CD4-positive, alpha-beta T cell (primary cell): ENCODE results near the gene CARD10. TPM values are rescaled to one million over a fixed set of nuclear protein-coding genes. Genes with fewer than 3 reads are reported as not detected.

ENCODE experiments used
- ATAC-seq: fragments of 200-7000 bp; cut with Tn5 transposase; one replicate; pipeline ENCODE4 v1.10.0; 2022; ENCODE audit warnings: mild to moderate bottlenecking; ENCODE audit not compliant: poor library complexity
- CTCF ChIA-PET: fragments of 350-600 bp; sonication (Branson Sonifier 250); formaldehyde crosslinking; loops from one replicate; lab custom pipeline; 2021; ENCODE audit warnings: antibody characterized with exemption, inconsistent platforms; lab: Charles Lee
- POLR2A ChIA-PET: fragments of 350-600 bp; sonication (Branson Sonifier 250); formaldehyde crosslinking; loops from one replicate; lab custom pipeline; 2021; ENCODE audit warnings: antibody characterized with exemption, inconsistent platforms; lab: Charles Lee
- DNase-seq, 14 experiments: peaks; one replicate each; pipeline ENCODE4 v3.0.0-alpha.2; 2013 to 2020; ENCODE audit warnings: mixed read lengths in 2 of 14
- H3K27ac ChIP-seq, 2 donors: one replicate each; pipeline versions ENCODE4 v1.5.1 to v1.7.0; 2013; ENCODE audit warnings: low read length in 2 of 2, low read depth in 1 of 2, mild to moderate bottlenecking in 1 of 2
- H3K27me3 ChIP-seq, 2 experiments: 1 replicate in 1 of 2; 2 replicates in 1 of 2; pipeline versions ENCODE4 v1.6.1 to v1.7.0; 2013; ENCODE audit warnings: low read length in 2 of 2, control low read depth in 1 of 2, mild to moderate bottlenecking in 1 of 2, moderate library complexity in 1 of 2; ENCODE audit not compliant: insufficient read depth in 2 of 2, control insufficient read depth in 1 of 2
- H3K36me3 ChIP-seq: one replicate; pipeline ENCODE4 v1.6.1; 2013; ENCODE audit warnings: low read length, control low read depth; ENCODE audit not compliant: insufficient read depth
- H3K4me1 ChIP-seq: one replicate; pipeline ENCODE4 v1.6.1; 2013; ENCODE audit warnings: low read length, control low read depth; ENCODE audit not compliant: insufficient read depth
- H3K4me3 ChIP-seq: one replicate; pipeline ENCODE4 v1.5.1; 2013; ENCODE audit warnings: mild to moderate bottlenecking, low read length, moderate library complexity
- H3K9me3 ChIP-seq, 2 experiments: 1 replicate in 1 of 2; 2 replicates in 1 of 2; pipeline versions ENCODE4 v1.6.1 to v1.7.0; 2013; ENCODE audit warnings: low read length in 2 of 2, mild to moderate bottlenecking in 2 of 2, control low read depth in 1 of 2, moderate library complexity in 1 of 2; ENCODE audit not compliant: control insufficient read depth in 1 of 2, insufficient read depth in 1 of 2
- H3K27ac Mint-ChIP-seq: one replicate; pipeline ENCODE4 v1.8.0; 2020; ENCODE audit warnings: mixed read lengths
- H3K27me3 Mint-ChIP-seq: one replicate; pipeline ENCODE4 v1.8.0; 2021; ENCODE audit warnings: mixed read lengths
- H3K36me3 Mint-ChIP-seq: one replicate; pipeline ENCODE4 v1.8.0; 2021; ENCODE audit warnings: low read depth, mixed read lengths
- H3K4me1 Mint-ChIP-seq: one replicate; pipeline ENCODE4 v1.8.0; 2021; ENCODE audit warnings: low read depth, mixed read lengths
- H3K4me3 Mint-ChIP-seq: one replicate; pipeline ENCODE4 v1.8.0; 2020; ENCODE audit warnings: mild to moderate bottlenecking, mixed read lengths
- H3K9me3 Mint-ChIP-seq: one replicate; pipeline ENCODE4 v1.8.0; 2020; ENCODE audit warnings: mixed read lengths
- intact Hi-C, 2 experiments: fragments of 100-400 bp; cut with DNase I in 1 of 2; cut with micrococcal nuclease in 1 of 2; formaldehyde crosslinking; loops; one replicate each; pipeline versions ENCODE4 v1.15.1 to v1.9.0; 2023 to 2025; cut with DNase I, micrococcal nuclease
- total RNA-seq, 174 experiments: library from RNA in 2 of 174; stranded (reverse) in 2 of 174; gene quantifications; one replicate each; pipeline ENCODE4 v1.2.3 and lab custom pipeline; 2021 to 2026
- TF ChIP-seq, protein P1 (sequence below): fragments of 200-600 bp; IDR thresholded peaks from one replicate; pipeline ENCODE4 v1.8.0; 2022; ENCODE audit warnings: antibody characterized with exemption, mild to moderate bottlenecking

Gene CARD10
- total RNA-seq, 2 experiments from 2014 or later = 0.20 to 0.63 TPM

DNA sequence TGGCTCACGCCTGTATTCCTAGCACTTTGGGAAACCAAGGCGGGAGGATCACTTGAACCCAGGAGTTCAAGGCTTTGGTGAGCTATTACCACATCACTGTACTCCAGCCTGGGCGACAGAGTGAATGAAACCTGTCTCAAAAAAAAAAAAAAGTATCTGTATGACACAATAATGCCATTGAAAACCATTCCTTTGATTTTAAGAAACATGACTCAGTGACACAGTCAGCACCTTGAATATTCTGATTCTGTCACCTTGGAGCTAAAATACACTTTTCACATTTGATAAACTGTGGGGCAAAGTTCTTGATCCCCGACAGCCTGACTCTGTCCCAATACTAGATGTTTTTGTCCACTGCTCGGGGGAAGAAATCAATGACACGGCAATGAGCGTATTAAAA lies 75.2 kb downstream of the CARD10 start:
- ChIA-PET POLR2A (interaction anchor here (0.6 kb wide), 1 partner anchor 157 kb away, joined by 4 read pairs; no protein-coding TSS in a partner anchor), CTCF (interaction anchor here (0.5 kb wide), 1 partner anchor 21 kb away, joined by 3 read pairs; no protein-coding TSS in a partner anchor)
- no peak overlapping the region for H3K4me3 Mint-ChIP-seq
- DNase-seq (no peak), ATAC-seq (no peak)
- H3K9me3 Mint-ChIP-seq = no peaks in the 10 kb centered on the region
- no peaks in the 10 kb centered on the region for H3K36me3 ChIP-seq
- no peak overlapping the region for H3K4me3 ChIP-seq
- no peaks in the 10 kb centered on the region for H3K4me1 Mint-ChIP-seq
- H3K27ac ChIP-seq = no peak overlapping the region
- no peaks in the 10 kb centered on the region for H3K36me3 Mint-ChIP-seq
- H3K27ac Mint-ChIP-seq = no peak overlapping the region
- H3K27me3 Mint-ChIP-seq = peaks cover 5% of the 10 kb centered on the region
- no peaks in the 10 kb centered on the region for H3K4me1 ChIP-seq
- no peaks in the 10 kb centered on the region for H3K27me3 ChIP-seq
- H3K9me3 ChIP-seq = peaks cover 0 to 8% of the 10 kb centered on the region in 2 experiments
- intact Hi-C loops = no loop called here
- TF ChIP-seq, protein P1, sequence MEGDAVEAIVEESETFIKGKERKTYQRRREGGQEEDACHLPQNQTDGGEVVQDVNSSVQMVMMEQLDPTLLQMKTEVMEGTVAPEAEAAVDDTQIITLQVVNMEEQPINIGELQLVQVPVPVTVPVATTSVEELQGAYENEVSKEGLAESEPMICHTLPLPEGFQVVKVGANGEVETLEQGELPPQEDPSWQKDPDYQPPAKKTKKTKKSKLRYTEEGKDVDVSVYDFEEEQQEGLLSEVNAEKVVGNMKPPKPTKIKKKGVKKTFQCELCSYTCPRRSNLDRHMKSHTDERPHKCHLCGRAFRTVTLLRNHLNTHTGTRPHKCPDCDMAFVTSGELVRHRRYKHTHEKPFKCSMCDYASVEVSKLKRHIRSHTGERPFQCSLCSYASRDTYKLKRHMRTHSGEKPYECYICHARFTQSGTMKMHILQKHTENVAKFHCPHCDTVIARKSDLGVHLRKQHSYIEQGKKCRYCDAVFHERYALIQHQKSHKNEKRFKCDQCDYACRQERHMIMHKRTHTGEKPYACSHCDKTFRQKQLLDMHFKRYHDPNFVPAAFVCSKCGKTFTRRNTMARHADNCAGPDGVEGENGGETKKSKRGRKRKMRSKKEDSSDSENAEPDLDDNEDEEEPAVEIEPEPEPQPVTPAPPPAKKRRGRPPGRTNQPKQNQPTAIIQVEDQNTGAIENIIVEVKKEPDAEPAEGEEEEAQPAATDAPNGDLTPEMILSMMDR = no peak

DNA sequence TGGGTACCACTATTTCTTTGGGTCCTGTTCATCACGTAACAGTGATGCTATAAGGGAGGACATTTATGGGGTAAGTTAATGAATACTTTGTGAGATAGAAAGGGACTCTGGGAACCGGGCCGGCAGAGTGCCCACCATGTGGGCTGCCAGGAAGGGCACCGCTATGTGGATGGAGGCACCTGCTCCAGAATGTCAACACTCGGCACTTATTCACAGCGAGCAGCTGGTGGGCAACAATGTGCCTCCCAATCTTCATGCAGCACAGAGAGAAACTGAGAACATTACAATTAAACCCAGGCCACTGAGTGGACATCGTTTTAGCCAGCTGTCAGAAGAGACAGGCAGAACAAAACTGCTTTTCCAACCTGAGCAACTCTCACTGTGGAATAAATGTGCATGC lies 76.1 kb downstream of the CARD10 start:
- Mint-ChIP-seq H3K4me1 (no peaks in the 10 kb centered on the region), H3K27ac (no peak overlapping the region), H3K36me3 (no peaks in the 10 kb centered on the region), H3K4me3 (no peak overlapping the region), H3K27me3 (peaks cover 5% of the 10 kb centered on the region), H3K9me3 (no peaks in the 10 kb centered on the region)
- ChIA-PET CTCF (no interaction called here), POLR2A (no interaction called here)
- H3K27me3 ChIP-seq = no peaks in the 10 kb centered on the region
- TF ChIP-seq, protein P1 = no peak
- H3K4me3 ChIP-seq = no peak overlapping the region
- H3K27ac ChIP-seq = no peak overlapping the region
- H3K9me3 ChIP-seq = peaks cover 0 to 8% of the 10 kb centered on the region in 2 experiments
- no peaks in the 10 kb centered on the region for H3K36me3 ChIP-seq
- ATAC-seq (no peak), DNase-seq (no peak)
- intact Hi-C loops = no loop called here
- no peaks in the 10 kb centered on the region for H3K4me1 ChIP-seq

DNA sequence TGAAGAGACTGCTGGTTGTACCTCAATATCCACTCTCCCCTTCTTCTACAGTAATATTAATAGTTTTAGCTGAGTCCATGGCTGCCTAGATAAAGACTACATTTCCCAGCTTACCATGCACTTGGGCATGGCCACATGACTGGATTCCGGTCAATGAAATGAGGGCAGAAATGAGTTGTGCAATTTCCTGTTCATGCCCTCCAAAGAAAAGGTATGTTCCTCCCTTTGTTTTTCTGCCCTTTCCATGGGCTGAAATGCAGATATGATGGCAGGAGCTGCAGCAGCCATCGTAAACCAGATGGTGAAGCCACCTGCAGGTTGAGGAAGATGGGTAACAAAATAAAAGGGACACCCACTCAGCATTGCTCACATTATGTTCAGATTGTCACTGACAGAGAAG lies 76.7 kb downstream of the CARD10 start:
- DNase-seq = no peak
- Mint-ChIP-seq H3K27ac (no peak overlapping the region), H3K27me3 (peaks cover 5% of the 10 kb centered on the region), H3K9me3 (no peaks in the 10 kb centered on the region), H3K36me3 (no peaks in the 10 kb centered on the region), H3K4me3 (no peak overlapping the region), H3K4me1 (no peaks in the 10 kb centered on the region)
- ATAC-seq = no peak
- intact Hi-C loops = no loop called here
- Histone ChIP-seq H3K27ac (no peak overlapping the region), H3K9me3 (peaks cover 0 to 8% of the 10 kb centered on the region in 2 experiments), H3K36me3 (no peaks in the 10 kb centered on the region), H3K27me3 (no peaks in the 10 kb centered on the region), H3K4me1 (no peaks in the 10 kb centered on the region), H3K4me3 (no peak overlapping the region)
- ChIA-PET CTCF (no interaction called here), POLR2A (no interaction called here)
- TF ChIP-seq, protein P1 = no peak
